HL-60 (cell line): ENCODE data around the gene NPR3.

Experiments
- DNase-seq, 2 experiments: peaks; one replicate each; pipeline ENCODE4 v3.0.0-alpha.2; 2010 to 2020; ENCODE audit warnings: low read depth in 1 of 2, low spot score in 1 of 2
- H3K27ac ChIP-seq: fragments of 250-450 bp; sonication (Bioruptor Pico); replicated peaks from 2 replicates; pipeline ENCODE4 v1.5.1; 2020; ENCODE audit warnings: mild to moderate bottlenecking, moderate library complexity
- H3K27me3 ChIP-seq: fragments of 250-450 bp; sonication (Bioruptor Pico); 2 replicates; pipeline ENCODE4 v1.5.1; 2021; ENCODE audit warnings: mild to moderate bottlenecking, moderate library complexity; ENCODE audit not compliant: insufficient read depth, poor library complexity, severe bottlenecking
- H3K4me3 ChIP-seq: replicated peaks from 2 replicates; pipeline ENCODE4 v1.5.1; 2011; ENCODE audit warnings: mild to moderate bottlenecking, control low read depth, low read length; ENCODE audit not compliant: insufficient read depth
- CTCF ChIP-seq: IDR thresholded peaks from one replicate; pipeline ENCODE4 v1.5.1; 2011; ENCODE audit warnings: low read length, control low read depth, inconsistent platforms; ENCODE audit not compliant: insufficient read depth
- GABPA ChIP-seq: IDR thresholded peaks from 2 replicates; pipeline ENCODE4 v1.6.1; 2012; ENCODE audit warnings: low read depth
- POLR2AphosphoS5 ChIP-seq: IDR thresholded peaks from 2 replicates; pipeline ENCODE4 v1.6.1; 2012; ENCODE audit warnings: low read depth
- REST ChIP-seq: IDR thresholded peaks from 2 replicates; pipeline ENCODE4 v1.6.1; 2012; ENCODE audit warnings: low read depth; ENCODE audit not compliant: insufficient replicate concordance
- SPI1 ChIP-seq: IDR thresholded peaks from 2 replicates; pipeline ENCODE4 v1.6.1; 2012; ENCODE audit warnings: low read depth, mild to moderate bottlenecking, borderline replicate concordance

The NPR3 gene

GRCh38 chr5:32769711-32770110 is 58.6 kb downstream of the NPR3 start:
- Histone ChIP-seq H3K27ac (no peak overlapping the region), H3K4me3 (no peak overlapping the region), H3K27me3 (no peaks in the 10 kb centered on the region)
- DNase-seq: no peak
- TF ChIP-seq REST (no peak), SPI1 (no peak), GABPA (no peak), POLR2AphosphoS5 (no peak), CTCF (no peak)

GRCh38 chr5:32770444-32770843 is 59.3 kb downstream of the NPR3 start:
- TF ChIP-seq SPI1: no peak
- TF ChIP-seq GABPA: no peak
- Histone ChIP-seq H3K27ac (no peak overlapping the region), H3K27me3 (no peaks in the 10 kb centered on the region), H3K4me3 (no peak overlapping the region)
- DNase-seq: no peak

- DNase-seq: no peak
- no peaks in the 10 kb centered on the region for H3K27me3 ChIP-seq
- H3K27ac ChIP-seq: no peak overlapping the region
- no peak overlapping the region for H3K4me3 ChIP-seq
- TF ChIP-seq SPI1: no peak
- no peak for TF ChIP-seq GABPA
- no peak for TF ChIP-seq POLR2AphosphoS5
- TF ChIP-seq CTCF: no peak
- no peak for TF ChIP-seq REST
These were observed 59.9 kb downstream of the NPR3 start for GRCh38 chr5:32771037-32771436.

GRCh38 chr5:32773944-32774343 is 62.8 kb downstream of the NPR3 start:
- H3K27ac ChIP-seq: no peak overlapping the region
- TF ChIP-seq REST: no peak
- no peak for TF ChIP-seq CTCF
- no peak for TF ChIP-seq POLR2AphosphoS5
- TF ChIP-seq SPI1: no peak
- no peak for TF ChIP-seq GABPA
- H3K27me3 ChIP-seq: no peaks in the 10 kb centered on the region

More at GRCh38 chr5:32773944-32774343, 62.8 kb downstream of the NPR3 start:
- H3K4me3 ChIP-seq: no peak overlapping the region
- DNase-seq: no peak
